GM18505 (cell line): Measurements from ENCODE around the gene MLXIP.
"Not testable (repeated sequence)": the region's sequence is repeated elsewhere in the genome, so short reads cannot be mapped to it uniquely, and the experiment has no call there.

Experiments used
- ATAC-seq: cut with Tn5 transposase; IDR thresholded peaks from one replicate; pipeline ENCODE4 v1.9.1; 2021; ENCODE audit not compliant: unreplicated experiment
- POLR2A ChIP-seq: IDR thresholded peaks from 4 replicates; pipeline ENCODE4 v1.6.1; 2011; ENCODE audit warnings: borderline replicate concordance; ENCODE audit not compliant: insufficient read depth, insufficient read length; ENCODE audit errors: extremely low read depth

Gene MLXIP, protein sequence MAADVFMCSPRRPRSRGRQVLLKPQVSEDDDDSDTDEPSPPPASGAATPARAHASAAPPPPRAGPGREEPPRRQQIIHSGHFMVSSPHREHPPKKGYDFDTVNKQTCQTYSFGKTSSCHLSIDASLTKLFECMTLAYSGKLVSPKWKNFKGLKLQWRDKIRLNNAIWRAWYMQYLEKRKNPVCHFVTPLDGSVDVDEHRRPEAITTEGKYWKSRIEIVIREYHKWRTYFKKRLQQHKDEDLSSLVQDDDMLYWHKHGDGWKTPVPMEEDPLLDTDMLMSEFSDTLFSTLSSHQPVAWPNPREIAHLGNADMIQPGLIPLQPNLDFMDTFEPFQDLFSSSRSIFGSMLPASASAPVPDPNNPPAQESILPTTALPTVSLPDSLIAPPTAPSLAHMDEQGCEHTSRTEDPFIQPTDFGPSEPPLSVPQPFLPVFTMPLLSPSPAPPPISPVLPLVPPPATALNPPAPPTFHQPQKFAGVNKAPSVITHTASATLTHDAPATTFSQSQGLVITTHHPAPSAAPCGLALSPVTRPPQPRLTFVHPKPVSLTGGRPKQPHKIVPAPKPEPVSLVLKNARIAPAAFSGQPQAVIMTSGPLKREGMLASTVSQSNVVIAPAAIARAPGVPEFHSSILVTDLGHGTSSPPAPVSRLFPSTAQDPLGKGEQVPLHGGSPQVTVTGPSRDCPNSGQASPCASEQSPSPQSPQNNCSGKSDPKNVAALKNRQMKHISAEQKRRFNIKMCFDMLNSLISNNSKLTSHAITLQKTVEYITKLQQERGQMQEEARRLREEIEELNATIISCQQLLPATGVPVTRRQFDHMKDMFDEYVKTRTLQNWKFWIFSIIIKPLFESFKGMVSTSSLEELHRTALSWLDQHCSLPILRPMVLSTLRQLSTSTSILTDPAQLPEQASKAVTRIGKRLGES

DNA sequence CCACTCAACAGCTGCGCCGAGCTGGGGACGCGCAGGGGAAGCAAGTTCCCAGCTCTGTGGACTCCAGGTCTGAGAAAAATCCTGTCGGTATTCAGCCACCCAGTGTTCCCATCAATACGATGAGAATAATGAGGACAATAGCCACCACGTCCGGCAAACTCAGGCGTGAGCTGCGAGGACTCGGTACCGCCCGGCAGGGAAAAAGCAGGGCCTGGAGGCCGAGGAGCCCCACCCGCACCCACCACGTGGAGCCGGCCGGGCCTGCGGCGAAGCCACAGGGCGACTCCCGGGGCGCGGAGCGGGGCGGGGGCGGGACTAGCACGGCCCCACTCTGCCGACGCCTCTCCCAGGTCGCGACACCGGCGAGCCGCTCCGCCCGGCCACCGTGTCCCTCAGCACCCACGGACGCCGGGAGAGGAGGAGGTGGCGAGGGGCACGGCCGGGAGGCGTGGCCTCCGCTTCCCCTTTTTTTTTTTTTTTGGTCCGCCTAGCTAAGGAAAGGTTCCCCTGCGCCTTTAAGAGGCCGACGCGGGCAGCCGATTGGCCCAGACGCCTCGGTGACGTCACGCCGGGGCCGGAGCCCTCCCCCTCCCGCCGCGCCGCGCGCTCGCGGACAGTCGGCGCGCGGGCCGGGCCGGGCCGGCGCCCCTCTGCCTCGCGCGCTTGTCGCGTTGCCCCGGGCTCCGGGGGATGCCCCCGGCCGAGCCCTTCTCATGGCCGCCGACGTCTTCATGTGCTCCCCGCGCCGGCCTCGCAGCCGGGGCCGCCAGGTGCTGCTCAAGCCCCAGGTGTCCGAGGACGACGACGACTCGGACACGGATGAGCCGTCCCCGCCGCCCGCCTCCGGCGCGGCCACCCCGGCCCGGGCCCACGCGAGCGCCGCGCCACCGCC, at the start of gene MLXIP:
Gene MLXIP, plus strand, starts transcription at position 616 of the 892 bp plus-strand sequence. Its CDS starts 98 bp downstream, at position 714.
- peak; percentile 90 for TF ChIP-seq POLR2A
- peak; percentile 74 for ATAC-seq

DNA sequence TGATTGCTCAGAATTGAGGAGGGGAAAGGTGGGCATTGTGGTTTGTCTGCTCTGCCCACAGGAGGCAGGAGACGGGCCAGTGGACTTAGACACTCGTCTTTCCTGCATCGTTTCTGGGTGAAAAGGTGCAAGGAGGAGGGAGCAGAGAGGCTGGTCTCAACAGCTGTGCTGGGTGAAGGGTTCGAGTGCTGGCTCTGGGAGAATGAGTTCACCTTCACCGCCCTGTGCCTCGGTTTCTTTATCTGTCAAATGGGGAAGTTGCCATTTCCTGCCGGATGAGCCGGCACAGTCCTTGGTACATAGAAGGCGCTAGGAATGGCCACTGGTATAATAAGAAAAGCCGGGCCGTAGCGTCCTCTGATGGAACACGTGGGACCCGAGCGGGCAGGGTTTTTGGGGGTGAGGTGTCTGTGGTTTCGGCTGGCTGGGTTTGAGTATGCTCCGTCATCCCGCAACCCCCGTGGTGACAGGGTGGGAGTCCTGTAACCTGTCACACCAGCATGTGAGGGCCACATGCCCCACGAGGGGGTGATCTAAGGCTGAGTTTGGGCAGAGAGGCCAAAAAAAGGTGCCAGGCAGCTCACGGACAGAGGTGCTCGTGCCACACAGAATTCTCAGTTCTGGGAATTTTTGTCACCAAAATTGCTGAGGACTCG, 49.5 kb upstream of the MLXIP start:
- peak; percentile 63 for ATAC-seq
- TF ChIP-seq POLR2A = no peak

DNA sequence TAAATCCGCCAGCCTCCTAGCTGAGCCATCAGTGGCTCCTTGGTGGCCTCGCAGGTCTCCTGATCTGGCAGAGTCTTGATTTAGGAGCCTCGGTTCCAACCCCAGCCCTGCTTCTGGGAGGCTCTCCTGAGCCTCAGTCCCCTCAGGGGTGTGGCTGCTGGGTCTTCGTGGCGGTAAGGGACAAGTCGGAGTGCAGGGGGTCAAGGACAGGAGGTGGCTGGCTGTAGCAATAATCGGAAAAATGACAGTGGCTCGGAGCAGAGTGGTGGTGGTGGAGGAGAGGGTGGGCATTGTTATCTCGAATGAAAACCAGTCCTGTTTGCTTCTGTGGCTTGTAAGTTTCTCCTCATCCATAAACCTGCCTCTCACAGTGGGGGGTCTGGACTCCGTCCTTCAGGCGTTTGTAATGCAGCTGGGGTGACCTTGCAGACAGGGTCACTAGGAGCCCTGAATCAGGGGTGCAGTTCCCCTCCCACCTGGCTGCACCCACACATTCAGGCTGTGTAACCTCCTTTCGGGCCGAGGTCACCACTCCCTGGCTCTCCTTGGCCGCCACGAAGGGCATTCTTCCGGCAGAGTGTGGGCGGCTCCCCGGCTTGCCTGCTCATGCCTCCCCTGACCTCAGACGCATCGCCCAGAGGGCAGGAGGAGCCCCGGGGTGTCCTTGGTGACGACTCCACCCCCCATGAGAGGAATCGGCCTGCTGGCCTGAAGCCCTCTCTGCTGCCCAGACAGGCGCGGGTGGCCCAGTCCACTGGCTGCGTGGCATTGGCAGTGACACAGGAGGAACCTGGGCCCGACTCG, 48.7 kb upstream of the MLXIP start:
- TF ChIP-seq POLR2A = no peak
- ATAC-seq = no peak

DNA sequence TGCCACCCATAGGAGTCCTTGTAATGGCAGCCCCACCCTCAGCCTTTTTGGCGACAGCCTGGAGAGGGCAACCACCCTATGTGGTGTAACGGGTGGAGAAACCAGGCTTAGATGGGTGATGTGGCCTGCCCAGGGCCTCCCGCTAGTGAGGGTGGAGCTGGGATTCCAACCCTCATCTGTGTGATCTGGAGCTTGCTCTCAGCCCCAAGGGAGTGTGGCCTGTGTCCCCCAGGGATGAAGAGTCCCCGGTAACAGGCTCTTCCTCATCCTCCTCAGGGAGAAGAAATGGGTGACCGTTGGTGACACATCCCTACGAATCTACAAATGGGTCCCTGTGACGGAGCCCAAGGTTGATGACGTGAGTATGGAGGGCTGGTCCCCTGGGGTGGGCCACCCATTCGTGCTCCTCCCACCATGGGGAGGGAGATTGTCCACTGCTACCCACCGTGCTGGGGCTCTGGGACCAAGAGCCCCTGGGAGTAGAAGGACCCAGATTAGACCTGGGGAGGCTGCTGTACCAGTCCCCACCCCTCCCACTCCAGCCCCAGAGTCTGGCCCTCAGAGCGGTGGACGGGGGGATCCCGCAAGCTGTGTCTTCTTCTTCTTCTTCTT, 48.0 kb upstream of the MLXIP start:
- no peak for ATAC-seq
- no peak for TF ChIP-seq POLR2A

DNA sequence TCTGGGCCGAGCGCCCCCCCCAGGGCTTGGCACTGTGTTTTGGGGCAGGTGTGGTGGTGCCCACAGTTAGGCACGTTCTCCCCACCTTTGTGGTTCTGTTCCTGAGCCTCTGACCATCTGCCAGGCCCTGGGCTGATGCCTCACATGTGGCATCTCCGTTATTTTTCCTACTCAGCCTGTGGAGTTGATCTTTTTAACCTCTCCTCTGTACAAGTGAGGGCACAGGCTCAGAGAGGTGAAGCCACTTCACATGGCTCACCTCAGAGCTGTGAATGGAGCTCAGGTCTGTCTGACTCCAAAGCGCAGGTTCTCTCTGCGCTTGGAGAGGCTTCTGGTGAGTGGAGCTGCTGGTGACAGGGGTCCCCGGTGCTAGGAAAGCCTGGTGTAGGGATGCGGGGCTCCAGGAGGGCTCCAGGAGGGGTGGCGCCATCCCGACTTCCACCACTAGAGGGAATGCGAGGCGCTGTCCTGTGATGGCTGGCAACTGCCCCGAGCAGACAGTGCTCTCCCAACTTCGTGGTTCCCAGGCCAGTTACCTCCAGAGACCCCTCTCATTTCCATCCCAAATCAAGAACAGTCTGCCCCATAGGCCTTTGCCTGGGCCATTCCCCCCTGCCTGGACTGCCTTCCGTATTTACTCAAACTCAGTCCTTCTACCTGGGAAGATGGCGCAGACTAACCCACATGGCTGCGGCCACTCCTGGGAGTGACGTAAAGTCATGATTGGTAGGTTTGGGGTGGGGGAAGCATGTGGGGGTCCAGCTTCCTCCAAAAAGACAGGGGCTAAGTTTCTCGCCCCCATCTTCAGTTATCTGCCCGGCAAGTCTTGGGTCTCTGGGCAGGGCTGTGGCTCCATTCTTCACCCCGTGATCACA, 47.0 kb upstream of the MLXIP start:
- no peak for ATAC-seq
- TF ChIP-seq POLR2A = no peak

DNA sequence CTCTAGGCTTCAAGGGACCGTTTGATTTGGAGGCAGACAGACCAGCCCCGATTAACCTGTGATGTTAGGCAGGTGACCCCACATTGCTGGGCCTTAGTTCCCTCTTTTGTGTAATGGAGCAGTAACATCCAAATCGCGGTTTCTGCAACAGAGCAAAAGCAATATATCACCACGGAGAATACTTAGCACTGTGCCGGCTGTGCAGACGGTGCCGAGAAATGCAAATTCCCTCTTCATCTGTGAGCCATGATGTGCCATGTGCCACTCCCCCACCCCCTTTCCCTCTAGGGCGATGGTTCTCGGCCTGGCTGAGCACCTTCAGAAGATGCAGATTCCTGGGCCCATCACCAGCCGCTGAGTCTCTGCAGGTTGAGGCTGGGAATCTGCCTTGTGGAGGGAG, 46.0 kb upstream of the MLXIP start:
- no peak for ATAC-seq
- no peak for TF ChIP-seq POLR2A

DNA sequence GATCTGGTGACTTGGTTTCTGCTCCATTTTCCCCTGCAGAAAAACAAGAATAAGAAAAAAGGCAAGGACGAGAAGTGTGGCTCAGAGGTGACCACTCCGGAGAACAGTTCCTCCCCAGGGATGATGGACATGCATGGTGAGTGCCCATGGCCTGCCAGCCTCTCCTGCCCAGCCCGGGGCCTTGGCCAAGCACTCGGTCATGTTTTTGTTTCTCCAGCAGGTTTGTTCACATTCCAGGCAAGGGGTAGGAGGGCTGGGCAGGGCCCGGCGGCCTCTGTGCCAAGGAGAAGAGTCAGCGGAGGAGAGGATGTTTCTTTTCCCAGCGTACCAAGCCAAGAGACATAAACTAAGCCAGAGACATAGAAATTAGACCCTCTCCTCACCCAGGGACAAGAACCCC, 43.3 kb upstream of the MLXIP start:
- no peak for ATAC-seq

DNA sequence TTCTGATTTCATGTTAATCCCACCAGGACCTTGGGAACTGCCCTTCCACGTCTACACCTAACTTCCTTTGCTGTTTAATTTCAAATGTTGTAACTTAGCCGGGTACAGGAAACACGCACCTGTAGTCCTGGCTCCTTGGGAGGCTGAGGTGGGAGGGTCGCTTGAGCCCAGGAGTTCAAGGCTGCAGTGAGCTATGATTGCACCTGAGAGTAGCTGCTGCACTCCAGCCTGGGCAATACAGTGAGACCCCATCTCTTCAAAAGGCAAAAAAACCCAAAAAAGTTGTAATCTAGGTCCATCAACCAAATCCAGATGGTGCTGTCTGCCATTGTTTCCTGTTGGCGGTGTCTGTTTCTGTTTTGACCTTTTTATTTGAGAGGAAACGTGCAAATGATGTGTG, 42.4 kb upstream of the MLXIP start:
- no peak for TF ChIP-seq POLR2A
- no peak for ATAC-seq

More for the DNA sequence above, 43.3 kb upstream of the MLXIP start:
- TF ChIP-seq POLR2A = no peak

DNA sequence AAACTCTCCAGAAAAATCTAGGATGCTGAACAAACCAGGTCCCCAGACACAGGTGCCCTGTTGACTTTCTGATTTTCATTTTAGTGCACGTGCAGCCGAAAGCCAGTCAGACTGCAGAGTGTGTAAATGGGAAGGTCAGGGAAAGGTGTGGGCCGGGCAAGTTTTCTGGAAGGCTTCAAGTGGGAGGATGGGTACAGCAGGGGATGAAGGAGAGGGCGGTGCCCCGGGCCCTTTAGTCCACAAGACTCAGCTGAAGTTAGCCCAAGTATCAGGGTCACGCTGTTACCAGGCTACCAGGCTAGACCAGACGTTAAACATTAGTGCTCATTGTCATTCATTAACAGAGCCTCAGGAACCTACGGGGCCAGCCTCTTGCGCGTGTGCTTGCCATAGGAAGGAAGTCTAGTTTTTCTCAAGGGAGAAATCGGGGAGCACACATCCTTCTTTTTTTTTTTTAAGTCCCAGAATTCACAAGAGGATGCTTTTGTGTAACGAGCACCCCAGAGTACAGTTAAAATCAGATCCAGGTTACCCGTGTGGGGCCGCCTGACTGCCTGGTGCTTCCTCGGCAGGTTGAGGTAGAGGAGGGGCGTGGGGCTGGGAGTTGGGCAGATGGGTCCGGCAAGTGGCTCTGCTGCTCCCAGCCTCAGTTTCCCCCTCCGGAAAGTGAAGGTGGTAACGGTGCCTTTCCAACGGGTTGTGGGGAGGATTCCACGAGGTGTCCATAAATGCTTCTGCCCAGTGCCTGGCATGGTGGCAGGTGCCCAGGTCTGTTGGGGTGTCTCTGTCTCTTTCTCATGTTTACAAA, 37.8 kb upstream of the MLXIP start:
- no peak for ATAC-seq
- no peak for TF ChIP-seq POLR2A

DNA sequence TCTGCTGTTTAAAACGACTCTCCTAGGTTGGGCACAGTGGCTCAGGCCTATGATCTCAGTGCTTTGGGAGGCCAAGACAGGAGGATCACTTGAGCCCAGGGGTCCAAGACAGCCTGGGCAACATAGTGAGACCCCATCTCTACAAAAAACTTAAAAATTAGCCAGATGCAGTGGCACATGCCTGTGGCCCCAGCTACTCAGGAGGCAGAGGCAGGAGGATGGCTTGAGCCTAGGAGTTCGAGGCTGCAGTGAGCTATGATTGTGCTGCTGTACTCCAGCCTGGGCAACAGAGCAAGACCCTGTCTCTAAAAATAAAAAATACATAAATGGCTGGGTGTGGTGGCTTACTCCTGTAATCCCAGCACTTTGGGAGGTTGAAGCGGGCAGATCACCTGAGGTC, 37.1 kb upstream of the MLXIP start:
- ATAC-seq = not testable (repeated sequence)
